GM23338 (cell line): ENCODE data around the gene CCDC169. TPM values are rescaled to one million over a fixed set of nuclear protein-coding genes. Genes with fewer than 3 reads are reported as not detected.
"Not testable (repeated sequence)": the region's sequence is repeated elsewhere in the genome, so short reads cannot be mapped to it uniquely, and the experiment has no call there.

ENCODE experiments used
- ATAC-seq: fragments of 200-7000 bp; cut with Tn5 transposase; 3 replicates; pipeline ENCODE4 v1.9.1; 2020
- DNase-seq: peaks from one replicate; pipeline ENCODE4 v3.0.0-alpha.2; 2015; ENCODE audit warnings: low spot score
- H2AFZ ChIP-seq: fragments of 200-600 bp; sonication (generic); 2 replicates; pipeline ENCODE4 v1.8.0; 2016; ENCODE audit warnings: antibody characterized with exemption, mild to moderate bottlenecking, moderate library complexity
- H3F3A ChIP-seq: fragments of 200-600 bp; sonication (generic); replicated peaks from 2 replicates; pipeline ENCODE4 v1.8.0; 2017; ENCODE audit warnings: antibody characterized with exemption, mixed run types, low read depth
- H3K27ac ChIP-seq: fragments of 200-600 bp; sonication (generic); 2 replicates; pipeline ENCODE4 v1.6.1; 2016; ENCODE audit warnings: low read depth
- H3K27me3 ChIP-seq: fragments of 200-600 bp; sonication (generic); 2 replicates; pipeline ENCODE4 v1.8.0; 2016; ENCODE audit warnings: mild to moderate bottlenecking, mixed run types, moderate library complexity; ENCODE audit not compliant: insufficient read depth
- H3K36me3 ChIP-seq: fragments of 200-600 bp; sonication (generic); 2 replicates; pipeline ENCODE4 v1.8.0; 2016; ENCODE audit warnings: mild to moderate bottlenecking; ENCODE audit not compliant: insufficient read depth
- H3K4me1 ChIP-seq: fragments of 200-600 bp; sonication (generic); 2 replicates; pipeline ENCODE4 v1.8.0; 2016; ENCODE audit warnings: mild to moderate bottlenecking, moderate library complexity; ENCODE audit not compliant: insufficient read depth
- H3K4me2 ChIP-seq: fragments of 200-600 bp; sonication (generic); 2 replicates; pipeline ENCODE4 v1.7.1; 2017; ENCODE audit warnings: mixed run types
- H3K4me3 ChIP-seq: fragments of 200-600 bp; sonication (generic); 2 replicates; pipeline ENCODE4 v1.6.1; 2016; ENCODE audit warnings: mixed run types
- H3K79me2 ChIP-seq: fragments of 200-600 bp; sonication (generic); replicated peaks from 2 replicates; pipeline ENCODE4 v1.8.0; 2017; ENCODE audit warnings: mild to moderate bottlenecking; ENCODE audit not compliant: insufficient read depth
- H3K9me2 ChIP-seq: fragments of 200-600 bp; sonication (generic); 2 replicates; pipeline ENCODE4 v1.8.0; 2017; ENCODE audit not compliant: insufficient read depth
- H4K20me1 ChIP-seq: fragments of 200-600 bp; sonication (generic); replicated peaks from 2 replicates; pipeline ENCODE4 v1.8.0; 2017; ENCODE audit warnings: mild to moderate bottlenecking; ENCODE audit not compliant: insufficient read depth
- H3K27ac Mint-ChIP-seq: 2 replicates; pipeline ENCODE4 v1.8.0; 2020; ENCODE audit warnings: inconsistent platforms, mild to moderate bottlenecking, moderate library complexity, mixed read lengths
- H3K27me3 Mint-ChIP-seq: 3 replicates; pipeline ENCODE4 v1.8.0; 2022; ENCODE audit warnings: low read depth, mild to moderate bottlenecking, moderate library complexity, mixed read lengths, inconsistent platforms; ENCODE audit not compliant: insufficient read depth, poor library complexity
- H3K36me3 Mint-ChIP-seq: 3 replicates; pipeline ENCODE4 v1.8.0; 2021; ENCODE audit warnings: low read depth, mild to moderate bottlenecking, inconsistent platforms, moderate library complexity, mixed read lengths
- H3K4me1 Mint-ChIP-seq: 3 replicates; pipeline ENCODE4 v1.8.0; 2020; ENCODE audit warnings: mild to moderate bottlenecking, inconsistent platforms, mixed read lengths
- H3K4me3 Mint-ChIP-seq: 3 replicates; pipeline ENCODE4 v1.8.0; 2021; ENCODE audit warnings: moderate library complexity, mild to moderate bottlenecking, inconsistent platforms, mixed read lengths
- H3K9me3 Mint-ChIP-seq: 3 replicates; pipeline ENCODE4 v1.8.0; 2020; ENCODE audit warnings: moderate library complexity, mild to moderate bottlenecking, inconsistent platforms, mixed read lengths
- CREB1 ChIP-seq: fragments of 250-450 bp; sonication (Bioruptor Pico); IDR thresholded peaks from 2 replicates; pipeline ENCODE4 v1.5.0; 2020; ENCODE audit warnings: low read depth, mild to moderate bottlenecking, moderate library complexity
- EZH2phosphoT487 ChIP-seq: fragments of 200-600 bp; sonication (generic); IDR thresholded peaks from one replicate; pipeline ENCODE4 v1.8.1; 2018; ENCODE audit warnings: antibody characterized with exemption; ENCODE audit not compliant: unreplicated experiment
- JUNB ChIP-seq: IDR thresholded peaks from one replicate; pipeline ENCODE4 v1.6.1; 2016; ENCODE audit warnings: antibody characterized with exemption; ENCODE audit not compliant: unreplicated experiment
- POLR2AphosphoS5 ChIP-seq: IDR thresholded peaks from 2 replicates; pipeline ENCODE4 v1.6.1; 2016; ENCODE audit warnings: antibody characterized with exemption, low read depth
- polyA plus RNA-seq: library from polyadenylated mRNA; unstranded; fragments of >200 nt; fragmentation: Nextera tagmentation; extraction: Ambion mirVana; gene quantifications from 2 replicates; pipeline ENCODE4 v1.2.1, GENCODE V29; 2016
- total RNA-seq: library from RNA; depleted of rRNA; stranded (reverse); fragments of >200 nt; shearing (Covaris generic); gene quantifications from 2 replicates; pipeline ENCODE4 v1.2.3, GENCODE V29; 2014
- TF ChIP-seq, protein P1 (sequence below): IDR thresholded peaks from one replicate; pipeline ENCODE4 v1.6.1; 2018; ENCODE audit warnings: antibody characterized with exemption; ENCODE audit not compliant: unreplicated experiment

The CCDC169 gene
- total and polyA plus RNA-seq, 2 experiments from 2014 or later, result 48.5 to 61.2 TPM

DNA sequence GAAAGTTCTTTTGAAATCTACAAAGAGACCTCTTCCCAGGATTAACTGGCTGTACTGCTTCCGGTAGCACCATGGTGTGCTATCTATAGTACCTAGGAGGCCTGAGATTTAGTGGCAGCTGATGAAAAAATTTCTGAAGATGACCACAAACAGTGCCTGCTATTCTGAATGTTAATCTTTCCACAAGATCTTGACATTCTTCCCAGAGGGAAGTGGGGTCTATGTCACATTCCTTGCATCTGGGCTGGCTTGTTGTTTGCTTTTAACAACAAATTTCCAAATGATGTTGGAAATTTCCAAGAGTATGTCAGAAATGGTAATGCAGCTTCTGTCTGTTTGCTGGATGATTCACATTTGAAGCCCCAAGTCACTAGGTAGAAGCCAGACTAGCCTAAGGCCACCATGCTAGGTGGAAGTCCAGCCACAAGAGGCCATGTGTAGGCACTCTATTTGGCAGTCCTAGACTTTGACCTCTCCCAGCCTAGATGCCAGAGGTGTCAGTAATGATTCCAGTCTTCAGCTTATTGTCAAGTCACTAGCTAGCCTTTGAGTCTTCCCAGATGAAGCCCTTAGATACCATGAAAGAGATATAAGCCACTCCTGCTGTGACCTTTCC, 26.4 kb upstream of the CCDC169 start (continued):
- TF ChIP-seq, protein P1, sequence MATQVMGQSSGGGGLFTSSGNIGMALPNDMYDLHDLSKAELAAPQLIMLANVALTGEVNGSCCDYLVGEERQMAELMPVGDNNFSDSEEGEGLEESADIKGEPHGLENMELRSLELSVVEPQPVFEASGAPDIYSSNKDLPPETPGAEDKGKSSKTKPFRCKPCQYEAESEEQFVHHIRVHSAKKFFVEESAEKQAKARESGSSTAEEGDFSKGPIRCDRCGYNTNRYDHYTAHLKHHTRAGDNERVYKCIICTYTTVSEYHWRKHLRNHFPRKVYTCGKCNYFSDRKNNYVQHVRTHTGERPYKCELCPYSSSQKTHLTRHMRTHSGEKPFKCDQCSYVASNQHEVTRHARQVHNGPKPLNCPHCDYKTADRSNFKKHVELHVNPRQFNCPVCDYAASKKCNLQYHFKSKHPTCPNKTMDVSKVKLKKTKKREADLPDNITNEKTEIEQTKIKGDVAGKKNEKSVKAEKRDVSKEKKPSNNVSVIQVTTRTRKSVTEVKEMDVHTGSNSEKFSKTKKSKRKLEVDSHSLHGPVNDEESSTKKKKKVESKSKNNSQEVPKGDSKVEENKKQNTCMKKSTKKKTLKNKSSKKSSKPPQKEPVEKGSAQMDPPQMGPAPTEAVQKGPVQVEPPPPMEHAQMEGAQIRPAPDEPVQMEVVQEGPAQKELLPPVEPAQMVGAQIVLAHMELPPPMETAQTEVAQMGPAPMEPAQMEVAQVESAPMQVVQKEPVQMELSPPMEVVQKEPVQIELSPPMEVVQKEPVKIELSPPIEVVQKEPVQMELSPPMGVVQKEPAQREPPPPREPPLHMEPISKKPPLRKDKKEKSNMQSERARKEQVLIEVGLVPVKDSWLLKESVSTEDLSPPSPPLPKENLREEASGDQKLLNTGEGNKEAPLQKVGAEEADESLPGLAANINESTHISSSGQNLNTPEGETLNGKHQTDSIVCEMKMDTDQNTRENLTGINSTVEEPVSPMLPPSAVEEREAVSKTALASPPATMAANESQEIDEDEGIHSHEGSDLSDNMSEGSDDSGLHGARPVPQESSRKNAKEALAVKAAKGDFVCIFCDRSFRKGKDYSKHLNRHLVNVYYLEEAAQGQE, result no peak
- TF ChIP-seq POLR2AphosphoS5 (no peak), JUNB (no peak)

- no peaks in the 10 kb centered on the region for H3K27me3 ChIP-seq
- ATAC-seq, result no peak
- no peak overlapping the region for H3K4me2 ChIP-seq
- 0 out of 2 replicates have a peak, but pooled peaks cover 4% of the 10 kb centered on the region for H3F3A ChIP-seq
- H3K27ac Mint-ChIP-seq, result no peak overlapping the region
- H3K36me3 ChIP-seq, result peaks cover 10% of the 10 kb centered on the region; the same call in 1 of the 2 replicates
- H3K4me3 ChIP-seq, result no peak overlapping the region
- no peak for DNase-seq
- peaks cover 69% of the 10 kb centered on the region for H3K36me3 Mint-ChIP-seq
- TF ChIP-seq CREB1 (CRISPR knock-in tag) (no peak), EZH2phosphoT487 (no peak)
- peaks cover 7% of the 10 kb centered on the region for H3K79me2 ChIP-seq
- H3K4me1 Mint-ChIP-seq, result peaks cover 36% of the 10 kb centered on the region
- peaks cover 55% of the 10 kb centered on the region for H3K4me1 ChIP-seq
- H3K4me3 Mint-ChIP-seq, result no peak overlapping the region
- H3K9me3 Mint-ChIP-seq, result peaks cover 9% of the 10 kb centered on the region
- H3K27me3 Mint-ChIP-seq, result peaks cover 8% of the 10 kb centered on the region
- no peaks in the 10 kb centered on the region for H4K20me1 ChIP-seq
- H3K9me2 ChIP-seq, result peaks cover 3% of the 10 kb centered on the region; the same call in 1 of the 2 replicates
- peak overlapping the region; percentile 100 for H3K27ac ChIP-seq
- no peak overlapping the region for H2AFZ ChIP-seq
Measured at GRCh38 chr13:36323408-36323807, 25.8 kb upstream of the CCDC169 start.

DNA sequence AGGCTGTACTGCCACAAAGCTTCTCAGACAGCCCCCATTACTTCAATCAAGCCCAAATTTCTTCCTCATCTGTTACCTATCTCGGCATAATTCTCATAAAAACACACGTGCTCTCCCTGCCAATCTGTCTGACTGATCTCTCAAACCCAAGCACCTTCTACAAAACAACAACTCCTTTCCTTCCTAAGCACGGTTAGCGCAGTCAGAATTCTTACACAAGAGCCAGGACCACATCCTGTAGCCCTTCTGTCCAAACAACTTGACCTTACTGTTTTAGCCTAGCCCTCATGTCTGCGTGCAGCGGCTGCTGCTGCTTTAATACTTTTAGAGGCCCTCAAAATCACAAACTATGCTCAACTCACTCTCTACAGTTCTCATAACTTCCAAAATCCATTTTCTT, 22.2 kb upstream of the CCDC169 start:
- not testable (repeated sequence) for H3K27me3 Mint-ChIP-seq, H2AFZ ChIP-seq, H3K27me3 ChIP-seq, H4K20me1 ChIP-seq, H3K9me2 ChIP-seq, H3K4me3 Mint-ChIP-seq, H3K4me2 ChIP-seq, ATAC-seq, DNase-seq, H3F3A ChIP-seq
- peaks cover 27% of the 10 kb centered on the region for H3K4me1 Mint-ChIP-seq
- H3K4me1 ChIP-seq, result peaks cover 48% of the 10 kb centered on the region
- H3K79me2 ChIP-seq, result peaks cover 15% of the 10 kb centered on the region
- peak overlapping the region; percentile 47 for H3K4me3 ChIP-seq
- peaks cover 86% of the 10 kb centered on the region for H3K36me3 Mint-ChIP-seq
- H3K36me3 ChIP-seq, result peaks cover 22% of the 10 kb centered on the region; the same call in 1 of the 2 replicates
- H3K9me3 Mint-ChIP-seq, result peaks cover 43% of the 10 kb centered on the region
- peak overlapping the region; percentile 48; the same call in 1 of the 2 replicates for H3K27ac ChIP-seq
- peak overlapping the region; percentile 9 for H3K27ac Mint-ChIP-seq
